BLaER1 treated with 17β-estradiol and CSF1 and Interleukin-3, amounts not matched to agents 10 nM and 100 nM (cell line): ENCODE data around the gene SLAMF8.
A peak's percentile ranks its signal among the peaks of the same experiment; 100 is the strongest.

ENCODE experiments used
- H3K27ac ChIP-seq, 11 experiments: shearing (Covaris generic); formaldehyde crosslinking; 2 replicates each; pipeline ENCODE4 v1.8.1; 2022
- H3K27me3 ChIP-seq, 11 experiments: shearing (Covaris generic); formaldehyde crosslinking; 2 replicates each; pipeline ENCODE4 v1.8.1; 2022
- H3K36me3 ChIP-seq, 11 experiments: shearing (Covaris generic); formaldehyde crosslinking; 2 replicates each; pipeline ENCODE4 v1.8.1; 2022
- H3K4me1 ChIP-seq, 10 experiments: shearing (Covaris generic); formaldehyde crosslinking; 2 replicates each; pipeline ENCODE4 v1.8.1; 2022
- H3K4me2 ChIP-seq, 11 experiments: shearing (Covaris generic); formaldehyde crosslinking; 2 replicates each; pipeline ENCODE4 v1.8.1; 2022
- H3K4me3 ChIP-seq, 10 experiments: shearing (Covaris generic); formaldehyde crosslinking; 2 replicates each; pipeline ENCODE4 v1.8.1; 2022
- H3K9ac ChIP-seq, 11 experiments: shearing (Covaris generic); formaldehyde crosslinking; 2 replicates each; pipeline ENCODE4 v1.8.1; 2022
- H3K9me3 ChIP-seq, 11 experiments: shearing (Covaris generic); formaldehyde crosslinking; replicated peaks in 1 of 11; 2 replicates each; pipeline ENCODE4 v1.8.1; 2022
- H4K20me1 ChIP-seq, 11 experiments: shearing (Covaris generic); formaldehyde crosslinking; 2 replicates each; pipeline ENCODE4 v1.8.1; 2022
- Cebpa-rat ChIP-seq, 11 experiments: shearing (Covaris generic); IDR thresholded peaks; 2 replicates each; pipeline ENCODE4 v1.8.1; 2022

SLAMF8 gene

GRCh38 chr1:159879136-159879535 is 52.5 kb downstream of the SLAMF8 start:
- Histone ChIP-seq H3K9me3 (no peaks in the 10 kb centered on the region), H3K4me1 (peaks cover 0 to 50% (median 36%) of the 10 kb centered on the region in 10 experiments; a peak in 15 of 20 replicates), H3K9ac (no peak overlapping the region), H3K4me2 (peak overlapping the region in 5 of 11 experiments; percentile 36 to 85 (median 72); a peak in 7 of 22 replicates), H3K36me3 (no peaks in the 10 kb centered on the region), H4K20me1 (no peaks in the 10 kb centered on the region), H3K27me3 (no peaks in the 10 kb centered on the region), H3K4me3 (no peak overlapping the region), H3K27ac (peak overlapping the region in 3 of 11 experiments; percentile 19 to 75 (median 56); a peak in 3 of 22 replicates)
- no peak for TF ChIP-seq Cebpa-rat (IDR thresholded peaks at IDR 0.05)

GRCh38 chr1:159879977-159880376 is 53.3 kb downstream of the SLAMF8 start:
- no peaks in the 10 kb centered on the region for H4K20me1 ChIP-seq
- H3K27ac ChIP-seq, result peak overlapping the region in 8 of 11 experiments; percentile 22 to 75 (median 50); a peak in 13 of 22 replicates
- H3K27me3 ChIP-seq, result no peaks in the 10 kb centered on the region
- 0 out of 22 replicates have a peak overlapping the region, but pooled peaks of 1 of the 11 experiments have one; percentile 12 for H3K9ac ChIP-seq
- H3K36me3 ChIP-seq, result no peaks in the 10 kb centered on the region
- H3K9me3 ChIP-seq, result no peaks in the 10 kb centered on the region
- peak overlapping the region in 1 of 10 experiments; percentile 24; a peak in 1 of 20 replicates for H3K4me3 ChIP-seq
- peak overlapping the region in 8 of 11 experiments; percentile 36 to 85 (median 54); a peak in 16 of 22 replicates for H3K4me2 ChIP-seq
- H3K4me1 ChIP-seq, result peaks cover 0 to 50% (median 36%) of the 10 kb centered on the region in 10 experiments; a peak in 15 of 20 replicates
- TF ChIP-seq Cebpa-rat (IDR thresholded peaks at IDR 0.05), result peak in 7 of 11 experiments; percentile 23 to 83 (median 62); a peak in 8 of 22 replicates

DNA sequence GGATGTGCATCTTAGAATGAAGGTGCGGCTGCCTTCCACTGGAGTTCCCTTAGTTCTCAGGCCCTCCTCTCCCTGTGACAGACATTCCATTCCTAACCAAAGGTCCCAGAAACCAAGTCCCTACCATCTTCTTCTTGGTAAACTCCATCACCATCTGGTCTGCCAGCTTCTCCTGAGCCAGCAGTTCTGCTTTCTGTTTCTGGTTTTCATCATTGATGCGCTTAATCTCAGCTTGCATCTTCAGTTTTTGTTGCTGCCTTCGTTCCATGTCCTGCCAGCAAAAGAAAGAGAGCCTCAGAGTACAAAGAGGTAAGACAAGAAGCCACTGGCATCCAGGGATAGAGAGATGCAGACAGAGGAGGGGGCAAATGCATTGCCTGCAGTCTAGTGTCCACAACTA is 53.8 kb downstream of the SLAMF8 start:
- Histone ChIP-seq H3K36me3 (no peaks in the 10 kb centered on the region), H3K9me3 (no peaks in the 10 kb centered on the region), H3K4me3 (peak overlapping the region in 1 of 10 experiments; percentile 24; a peak in 1 of 20 replicates), H3K9ac (0 out of 22 replicates have a peak overlapping the region, but pooled peaks of 1 of the 11 experiments have one; percentile 12), H3K27ac (peak overlapping the region in 8 of 11 experiments; percentile 22 to 75 (median 50); a peak in 13 of 22 replicates), H4K20me1 (no peaks in the 10 kb centered on the region), H3K27me3 (no peaks in the 10 kb centered on the region), H3K4me2 (peak overlapping the region in 8 of 11 experiments; percentile 36 to 85 (median 54); a peak in 16 of 22 replicates), H3K4me1 (peaks cover 0 to 50% (median 36%) of the 10 kb centered on the region in 10 experiments; a peak in 15 of 20 replicates)
- 0 out of 22 replicates have a peak, but pooled peaks of 1 of the 11 experiments have one; percentile 12 for TF ChIP-seq Cebpa-rat (IDR thresholded peaks at IDR 0.05)

DNA sequence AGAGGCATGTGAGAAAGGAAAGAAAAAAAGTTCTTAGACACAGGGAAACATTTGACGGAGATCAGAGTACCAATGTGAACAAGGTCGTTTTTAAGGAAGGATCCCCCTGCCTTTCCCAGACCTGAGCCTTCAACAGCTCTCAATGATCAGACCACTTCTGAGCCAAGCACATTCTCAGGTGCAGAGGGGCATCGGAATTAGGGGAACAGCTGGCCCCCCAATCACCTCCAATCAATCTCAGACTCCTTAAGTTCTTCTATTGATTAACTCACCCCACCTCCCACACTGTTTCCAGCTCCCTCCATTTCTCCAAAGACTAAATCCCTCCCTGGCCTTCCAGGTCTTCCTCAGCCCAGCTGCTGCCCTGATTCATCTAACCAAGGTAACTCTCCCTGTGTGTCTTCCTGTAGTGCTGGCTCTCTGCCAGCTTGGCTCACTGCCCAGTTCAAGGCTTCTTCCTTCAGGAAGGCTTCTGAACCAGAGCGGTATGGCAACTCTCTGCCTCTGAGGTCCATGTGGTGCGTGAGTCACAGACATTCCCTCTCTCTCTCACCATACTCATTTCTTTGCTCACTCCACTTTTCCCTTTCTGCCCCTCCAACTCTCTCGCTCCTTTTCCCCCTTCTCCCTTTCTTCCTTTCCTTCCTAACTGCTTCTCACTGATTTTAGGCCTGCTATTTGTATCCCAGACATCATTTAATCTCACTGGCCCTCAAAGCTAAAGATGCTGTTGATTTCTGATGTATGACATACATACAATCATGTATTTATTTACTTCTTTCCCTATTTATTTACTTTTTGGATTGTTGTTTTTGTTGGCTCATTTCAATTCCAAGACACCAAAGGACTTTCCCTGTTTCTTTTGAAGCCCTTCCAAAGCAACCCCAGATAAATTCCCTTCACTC is 55.2 kb downstream of the SLAMF8 start:
- no peak for TF ChIP-seq Cebpa-rat (IDR thresholded peaks at IDR 0.05)
- H3K9ac ChIP-seq, result no peak overlapping the region
- H3K27me3 ChIP-seq, result no peaks in the 10 kb centered on the region
- no peak overlapping the region for H3K4me3 ChIP-seq
- no peaks in the 10 kb centered on the region for H3K36me3 ChIP-seq
- H3K4me1 ChIP-seq, result peaks cover 0 to 52% (median 36%) of the 10 kb centered on the region in 10 experiments; a peak in 15 of 20 replicates
- H3K27ac ChIP-seq, result peak overlapping the region in 4 of 11 experiments; percentile 19 to 45 (median 24); a peak in 6 of 22 replicates
- H3K4me2 ChIP-seq, result peak overlapping the region in 8 of 11 experiments; percentile 10 to 85 (median 62); a peak in 13 of 22 replicates
- H4K20me1 ChIP-seq, result no peaks in the 10 kb centered on the region
- no peaks in the 10 kb centered on the region for H3K9me3 ChIP-seq

DNA sequence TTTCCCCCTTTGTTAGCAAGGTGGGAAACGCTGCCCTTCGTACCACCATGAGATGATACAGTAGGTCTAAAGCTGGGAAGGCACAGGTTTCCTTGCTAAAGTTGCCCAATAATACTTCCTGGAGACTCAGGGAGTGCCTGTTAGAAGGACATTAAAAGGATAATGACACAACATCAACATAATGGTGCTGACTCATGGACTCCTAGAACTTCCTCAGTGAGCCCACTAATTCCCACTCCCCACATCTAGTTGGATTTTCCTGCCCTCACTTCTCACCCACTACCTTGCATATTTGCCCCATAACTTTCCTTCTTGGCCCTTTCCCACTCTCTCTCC is 55.8 kb downstream of the SLAMF8 start:
- peak overlapping the region in 4 of 11 experiments; percentile 19 to 45 (median 24); a peak in 4 of 22 replicates for H3K27ac ChIP-seq
- H4K20me1 ChIP-seq, result no peaks in the 10 kb centered on the region
- H3K4me2 ChIP-seq, result peak overlapping the region in 6 of 11 experiments; percentile 22 to 85 (median 70); a peak in 11 of 22 replicates

DNA sequence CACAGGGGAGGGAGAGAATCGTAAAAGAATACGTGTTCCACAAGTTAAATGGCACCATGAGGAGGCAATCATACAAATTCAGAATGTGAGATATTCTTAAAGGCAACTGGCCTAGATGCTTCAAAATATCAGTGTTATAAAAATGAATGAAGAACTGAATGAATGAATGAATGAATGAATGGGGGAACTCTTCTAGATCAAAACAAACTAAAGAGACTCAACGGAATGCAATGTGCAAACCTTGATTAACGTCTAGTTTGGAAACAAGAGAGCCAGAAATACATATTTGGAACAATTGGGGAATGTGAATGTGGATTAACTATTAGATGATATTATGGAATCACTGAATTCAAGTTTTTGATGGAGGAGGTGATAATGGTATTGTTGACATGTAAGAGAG is 56.5 kb downstream of the SLAMF8 start:
- Histone ChIP-seq H3K4me2 (peak overlapping the region in 2 of 11 experiments; percentile 62 to 85; a peak in 4 of 22 replicates), H3K27ac (no peak overlapping the region), H3K9me3 (no peaks in the 10 kb centered on the region), H3K4me3 (no peak overlapping the region), H4K20me1 (no peaks in the 10 kb centered on the region), H3K4me1 (peaks cover 0 to 64% (median 36%) of the 10 kb centered on the region in 10 experiments; a peak in 15 of 20 replicates), H3K27me3 (no peaks in the 10 kb centered on the region), H3K36me3 (no peaks in the 10 kb centered on the region), H3K9ac (no peak overlapping the region)
- TF ChIP-seq Cebpa-rat (IDR thresholded peaks at IDR 0.05), result no peak

More for the DNA sequence above, 55.8 kb downstream of the SLAMF8 start:
- no peak overlapping the region for H3K9ac ChIP-seq
- TF ChIP-seq Cebpa-rat (IDR thresholded peaks at IDR 0.05), result no peak
- no peaks in the 10 kb centered on the region for H3K27me3 ChIP-seq
- no peak overlapping the region for H3K4me3 ChIP-seq
- peaks cover 0 to 58% (median 36%) of the 10 kb centered on the region in 10 experiments; a peak in 15 of 20 replicates for H3K4me1 ChIP-seq
- H3K36me3 ChIP-seq, result no peaks in the 10 kb centered on the region
- H3K9me3 ChIP-seq, result no peaks in the 10 kb centered on the region

DNA sequence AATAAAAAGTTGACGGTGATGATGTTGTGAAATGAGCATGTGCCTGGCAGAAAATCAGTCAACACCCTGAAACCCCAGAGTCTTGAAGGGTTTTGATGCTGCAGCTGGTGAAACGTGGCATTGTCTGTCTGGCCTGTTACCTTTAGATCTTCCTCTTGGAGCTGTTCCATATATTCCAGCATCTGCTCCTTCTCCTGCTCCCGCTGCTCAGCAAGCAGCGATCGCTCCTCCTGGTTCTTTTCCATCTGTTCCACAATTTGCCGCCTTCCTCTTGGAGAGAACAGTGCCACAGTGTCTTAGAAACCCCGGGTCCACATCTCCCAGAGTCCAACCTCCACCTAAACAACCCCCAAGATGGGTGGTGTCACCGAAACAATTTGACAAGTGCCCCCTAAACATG is 57.6 kb downstream of the SLAMF8 start:
- H3K4me1 ChIP-seq, result peaks cover under 1 to 64% (median 37%) of the 10 kb centered on the region in 10 experiments; a peak in 19 of 20 replicates
- H3K27me3 ChIP-seq, result no peaks in the 10 kb centered on the region
- H3K27ac ChIP-seq, result no peak overlapping the region
- H3K4me2 ChIP-seq, result no peak overlapping the region
- no peaks in the 10 kb centered on the region for H4K20me1 ChIP-seq
- no peak for TF ChIP-seq Cebpa-rat (IDR thresholded peaks at IDR 0.05)
- no peaks in the 10 kb centered on the region for H3K9me3 ChIP-seq
- no peaks in the 10 kb centered on the region for H3K36me3 ChIP-seq
- no peak overlapping the region for H3K9ac ChIP-seq
- no peak overlapping the region for H3K4me3 ChIP-seq
